Naive thymus-derived CD4-positive, alpha-beta T cell (primary cell): ENCODE measurements around the gene GJA5. TPM values are rescaled to one million over a fixed set of nuclear protein-coding genes. Genes with fewer than 3 reads are reported as not detected.
A peak's percentile ranks its signal among the peaks of the same experiment; 100 is the strongest.

Experiments used
- ATAC-seq: fragments of 150-1000 bp; cut with Tn5 transposase; 2 replicates; pipeline ENCODE4 v1.10.0; 2021; ENCODE audit warnings: mild to moderate bottlenecking, moderate library complexity
- CTCF ChIA-PET: fragments of 350-600 bp; sonication (Branson Sonifier 250); formaldehyde crosslinking; loops from one replicate; lab custom pipeline; 2021; ENCODE audit warnings: antibody characterized with exemption; lab: Charles Lee
- POLR2A ChIA-PET: fragments of 350-600 bp; sonication (Branson Sonifier 250); formaldehyde crosslinking; loops from one replicate; lab custom pipeline; 2021; ENCODE audit warnings: antibody characterized with exemption, inconsistent platforms; lab: Charles Lee
- DNase-seq, 9 donors: peaks; one replicate each; pipeline versions ENCODE4 v3.0.0 to v3.0.0-alpha.2; 2020 to 2022; ENCODE audit warnings: mixed read lengths in 1 of 9
- H3K27ac ChIP-seq: one replicate; pipeline ENCODE4 v1.7.0; 2013; ENCODE audit warnings: mild to moderate bottlenecking, low read depth, low read length, moderate library complexity
- H3K27me3 ChIP-seq, 2 donors: one replicate each; pipeline ENCODE4 v1.7.0; 2013; ENCODE audit warnings: low read length in 2 of 2, mild to moderate bottlenecking in 2 of 2, moderate library complexity in 2 of 2; ENCODE audit not compliant: control insufficient read depth in 2 of 2, insufficient read depth in 2 of 2
- H3K36me3 ChIP-seq, 3 experiments: 1 replicate in 2 of 3; 2 replicates in 1 of 3; pipeline ENCODE4 v1.7.0; 2013; ENCODE audit warnings: low read length in 3 of 3, mild to moderate bottlenecking in 3 of 3, moderate library complexity in 1 of 3; ENCODE audit not compliant: insufficient read depth in 3 of 3, control insufficient read depth in 2 of 3
- H3K4me1 ChIP-seq, 2 donors: one replicate each; pipeline ENCODE4 v1.7.0; 2013; ENCODE audit warnings: low read length in 2 of 2, mild to moderate bottlenecking in 2 of 2, moderate library complexity in 1 of 2; ENCODE audit not compliant: control insufficient read depth in 2 of 2, insufficient read depth in 2 of 2
- H3K4me3 ChIP-seq: 2 replicates; pipeline ENCODE4 v1.7.0; 2013; ENCODE audit warnings: mild to moderate bottlenecking, low read length
- H3K9me3 ChIP-seq, 3 experiments: 1 replicate in 2 of 3; 2 replicates in 1 of 3; pipeline ENCODE4 v1.7.0; 2013; ENCODE audit warnings: low read length in 3 of 3; ENCODE audit not compliant: control insufficient read depth in 2 of 3
- H3K27ac Mint-ChIP-seq, 9 donors: one replicate each; pipeline ENCODE4 v1.8.0; 2020 to 2022; ENCODE audit warnings: mixed read lengths in 9 of 9, mild to moderate bottlenecking in 8 of 9, moderate library complexity in 5 of 9, inconsistent platforms in 2 of 9
- H3K27me3 Mint-ChIP-seq, 5 donors: one replicate each; pipeline ENCODE4 v1.8.0; 2021 to 2022; ENCODE audit warnings: mixed read lengths in 5 of 5, mild to moderate bottlenecking in 1 of 5
- H3K36me3 Mint-ChIP-seq, 5 donors: one replicate each; pipeline ENCODE4 v1.8.0; 2020 to 2022; ENCODE audit warnings: mixed read lengths in 5 of 5, mild to moderate bottlenecking in 3 of 5, inconsistent platforms in 1 of 5
- H3K4me1 Mint-ChIP-seq, 7 donors: one replicate each; pipeline ENCODE4 v1.8.0; 2020 to 2022; ENCODE audit warnings: mixed read lengths in 7 of 7, mild to moderate bottlenecking in 3 of 7, inconsistent platforms in 1 of 7
- H3K4me3 Mint-ChIP-seq, 10 donors: one replicate each; pipeline ENCODE4 v1.8.0; 2020 to 2022; ENCODE audit warnings: mild to moderate bottlenecking in 10 of 10, mixed read lengths in 10 of 10, moderate library complexity in 6 of 10, inconsistent platforms in 2 of 10
- H3K9me3 Mint-ChIP-seq, 11 donors: one replicate each; pipeline ENCODE4 v1.8.0; 2020 to 2022; ENCODE audit warnings: mixed read lengths in 11 of 11, mild to moderate bottlenecking in 4 of 11, inconsistent platforms in 1 of 11, moderate library complexity in 1 of 11
- intact Hi-C, 2 donors: fragments of 100-400 bp; cut with micrococcal nuclease; formaldehyde crosslinking; loops; one replicate each; pipeline ENCODE4 v1.15.1; 2023
- polyA plus RNA-seq, 2 donors: library from polyadenylated mRNA; unstranded; fragments of 300-500 nt; fragmentation: Illumina TruSeq; gene quantifications; one replicate each; pipeline ENCODE4 v1.2.3, GENCODE V29; 2021
- total RNA-seq, 6 experiments: library from RNA in 5 of 6; stranded (reverse) in 5 of 6; gene quantifications; 1 replicate in 5 of 6; 2 replicates in 1 of 6; pipeline ENCODE4 v1.2.3 and lab custom pipeline; 2021 to 2026

GJA5 gene
- total and polyA plus RNA-seq, 7 experiments from 2014 or later: not detected

- no peaks in the 10 kb centered on the region for H3K36me3 ChIP-seq
- H3K4me1 Mint-ChIP-seq: peaks cover 0 to 12% (median 5%) of the 10 kb centered on the region in 7 donors
- ChIA-PET CTCF (no interaction called here), POLR2A (no interaction called here)
- no peak for ATAC-seq
- no peaks in the 10 kb centered on the region for H3K9me3 Mint-ChIP-seq
- H3K27ac ChIP-seq: no peak overlapping the region
- H3K27me3 Mint-ChIP-seq: peaks cover 10 to 23% (median 14%) of the 10 kb centered on the region in 5 donors
- no peak for DNase-seq
- H3K36me3 Mint-ChIP-seq: no peaks in the 10 kb centered on the region
- H3K27me3 ChIP-seq: no peaks in the 10 kb centered on the region
- H3K9me3 ChIP-seq: no peaks in the 10 kb centered on the region
- H3K27ac Mint-ChIP-seq: no peak overlapping the region
- no peak overlapping the region for H3K4me3 Mint-ChIP-seq
- no peak overlapping the region for H3K4me3 ChIP-seq
- H3K4me1 ChIP-seq: peaks cover under 1% of the 10 kb centered on the region in 2 donors
- intact Hi-C loops: no loop called here
Measured at GRCh38 chr1:147768582-147768981, 8.2 kb upstream of the GJA5 start.

GRCh38 chr1:147768101-147768500 lies 7.7 kb upstream of the GJA5 start:
- H3K9me3 ChIP-seq: no peaks in the 10 kb centered on the region
- H3K27ac ChIP-seq: no peak overlapping the region
- Mint-ChIP-seq H3K9me3 (no peaks in the 10 kb centered on the region), H3K27me3 (peaks cover 8 to 18% (median 9%) of the 10 kb centered on the region in 5 donors), H3K36me3 (no peaks in the 10 kb centered on the region), H3K4me1 (peaks cover 4 to 15% (median 10%) of the 10 kb centered on the region in 7 donors), H3K27ac (no peak overlapping the region), H3K4me3 (no peak overlapping the region)
- ChIA-PET CTCF (no interaction called here), POLR2A (no interaction called here)
- no peaks in the 10 kb centered on the region for H3K36me3 ChIP-seq
- ATAC-seq (no peak), DNase-seq (no peak)
- peaks cover 5% of the 10 kb centered on the region in 2 donors for H3K4me1 ChIP-seq
- no peak overlapping the region for H3K4me3 ChIP-seq
- intact Hi-C loops: no loop called here
- no peaks in the 10 kb centered on the region for H3K27me3 ChIP-seq

DNA sequence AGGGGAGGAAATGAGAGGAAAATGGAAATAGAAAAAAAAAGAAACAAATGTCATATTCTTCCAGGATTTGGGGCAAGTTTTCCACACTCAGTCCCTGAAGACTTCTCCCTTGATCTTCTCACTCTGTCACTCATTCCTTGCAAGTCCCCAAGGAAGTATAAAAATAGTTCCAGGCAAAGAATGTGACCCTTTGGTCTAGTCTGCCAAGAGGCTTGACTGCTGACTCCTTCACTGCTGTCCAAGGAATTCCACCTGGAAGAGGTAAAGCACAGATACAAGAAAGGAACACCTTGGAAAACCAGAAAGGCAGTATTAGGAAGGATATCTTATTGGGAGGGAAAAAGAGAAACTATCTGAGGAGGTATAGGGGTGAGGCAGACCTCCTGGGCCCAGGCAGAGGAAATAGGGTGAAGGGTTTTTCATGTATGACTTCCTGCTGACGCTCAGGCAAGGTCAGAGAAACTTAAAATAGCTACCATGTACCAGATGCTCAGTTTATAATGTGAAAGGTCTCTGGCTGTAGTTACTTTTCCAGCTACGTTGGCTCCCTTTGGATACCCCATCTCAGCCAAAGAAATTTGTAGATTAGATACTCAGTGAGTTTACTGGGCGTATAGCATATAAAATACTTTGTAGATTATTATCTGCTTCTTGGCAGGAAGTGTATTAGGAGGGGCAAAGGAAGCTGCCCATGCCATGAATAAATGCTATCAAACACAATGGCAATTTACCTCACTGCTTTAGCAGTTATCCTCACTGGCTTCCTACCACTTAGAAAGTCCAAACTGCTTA lies 2.0 kb upstream of the GJA5 start:
- H3K4me3 ChIP-seq: peak overlapping the region; percentile 3
- peak overlapping the region; percentile 5 to 75 (median 68) for H3K4me3 Mint-ChIP-seq
- intact Hi-C loops: no loop called here
- peak overlapping the region; percentile 43 for H3K27ac ChIP-seq
- no peaks in the 10 kb centered on the region for H3K36me3 Mint-ChIP-seq
- H3K4me1 Mint-ChIP-seq: peaks cover 18 to 54% (median 40%) of the 10 kb centered on the region in 7 donors
- CTCF ChIA-PET: no interaction called here
- peaks cover 18 to 19% of the 10 kb centered on the region in 2 donors for H3K4me1 ChIP-seq
- no peaks in the 10 kb centered on the region for H3K36me3 ChIP-seq
- DNase-seq: peak in 5 of 9 donors; percentile 14 to 33 (median 23)
- H3K27ac Mint-ChIP-seq: peak overlapping the region in 8 of 9 donors; percentile 66 to 88 (median 81)
- peak; percentile 64 for ATAC-seq
- peaks cover 0 to 3% (median 0%) of the 10 kb centered on the region in 5 donors for H3K27me3 Mint-ChIP-seq
- H3K27me3 ChIP-seq: no peaks in the 10 kb centered on the region
- POLR2A ChIA-PET: no interaction called here
- peaks cover 0 to 2% (median 0%) of the 10 kb centered on the region in 11 donors for H3K9me3 Mint-ChIP-seq
- no peaks in the 10 kb centered on the region for H3K9me3 ChIP-seq

DNA sequence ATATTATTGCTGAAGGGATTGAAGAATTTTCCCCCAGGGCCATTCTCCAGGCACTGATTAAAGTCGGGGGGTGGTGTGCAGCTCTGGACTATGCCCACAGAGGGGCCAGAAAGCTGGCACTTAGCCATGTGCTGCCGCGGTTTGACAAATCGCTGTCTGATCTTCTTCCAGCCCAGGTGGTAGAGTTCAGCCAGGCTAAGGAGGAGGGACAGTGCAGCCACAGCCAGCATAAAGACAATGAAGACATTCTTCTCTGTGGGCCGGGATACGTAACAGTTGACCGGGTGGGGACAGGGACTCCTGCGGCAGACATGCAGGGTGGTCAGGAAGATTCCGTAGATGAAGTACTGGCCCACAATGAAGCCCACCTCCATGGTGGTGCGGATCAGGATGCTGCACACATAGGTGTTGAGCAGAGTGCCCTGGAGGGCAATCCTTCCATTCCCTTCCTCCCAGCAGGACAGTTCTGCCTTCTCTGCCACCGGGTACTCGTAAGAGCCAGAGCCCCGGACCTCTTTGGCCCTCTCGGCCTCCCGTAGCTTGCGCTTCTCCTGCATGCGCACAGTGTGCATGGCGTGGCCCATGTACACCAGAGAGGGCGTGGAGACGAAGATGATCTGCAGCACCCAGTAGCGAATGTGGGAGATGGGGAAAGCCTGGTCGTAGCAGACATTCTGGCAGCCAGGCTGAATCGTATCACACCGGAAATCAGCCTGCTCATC lies 1.9 kb downstream of the GJA5 start:
- intact Hi-C loops: no loop called here
- no peaks in the 10 kb centered on the region for H3K36me3 ChIP-seq
- H3K36me3 Mint-ChIP-seq: no peaks in the 10 kb centered on the region
- ATAC-seq (no peak), DNase-seq (no peak)
- no peak overlapping the region for H3K27ac ChIP-seq
- no peaks in the 10 kb centered on the region for H3K27me3 ChIP-seq
- H3K4me3 ChIP-seq: no peak overlapping the region
- H3K4me1 Mint-ChIP-seq: peaks cover 18 to 46% (median 33%) of the 10 kb centered on the region in 7 donors
- peaks cover 0 to 2% (median 0%) of the 10 kb centered on the region in 11 donors for H3K9me3 Mint-ChIP-seq
- no peak overlapping the region for H3K4me3 Mint-ChIP-seq
- H3K27ac Mint-ChIP-seq: no peak overlapping the region
- H3K9me3 ChIP-seq: no peaks in the 10 kb centered on the region
- peaks cover 17 to 18% of the 10 kb centered on the region in 2 donors for H3K4me1 ChIP-seq
- H3K27me3 Mint-ChIP-seq: peaks cover 0 to 5% (median 0%) of the 10 kb centered on the region in 5 donors
- POLR2A ChIA-PET: no interaction called here
- CTCF ChIA-PET: no interaction called here

- CTCF ChIA-PET: no interaction called here
- Histone ChIP-seq H3K9me3 (no peaks in the 10 kb centered on the region), H3K4me3 (no peak overlapping the region), H3K36me3 (no peaks in the 10 kb centered on the region), H3K4me1 (peaks cover 6% of the 10 kb centered on the region in 2 donors), H3K27ac (no peak overlapping the region), H3K27me3 (no peaks in the 10 kb centered on the region)
- Mint-ChIP-seq H3K36me3 (no peaks in the 10 kb centered on the region), H3K4me3 (no peak overlapping the region), H3K9me3 (peaks cover 0 to 2% (median 0%) of the 10 kb centered on the region in 11 donors), H3K4me1 (peaks cover 8 to 34% (median 21%) of the 10 kb centered on the region in 7 donors), H3K27me3 (peaks cover 0 to 5% (median 0%) of the 10 kb centered on the region in 5 donors), H3K27ac (peak overlapping the region in 1 of 9 donors; percentile 82)
- DNase-seq (no peak), ATAC-seq (no peak)
- intact Hi-C loops: no loop called here
- POLR2A ChIA-PET: no interaction called here
Measured at GRCh38 chr1:147757015-147757990, 3.1 kb downstream of the GJA5 start.

DNA sequence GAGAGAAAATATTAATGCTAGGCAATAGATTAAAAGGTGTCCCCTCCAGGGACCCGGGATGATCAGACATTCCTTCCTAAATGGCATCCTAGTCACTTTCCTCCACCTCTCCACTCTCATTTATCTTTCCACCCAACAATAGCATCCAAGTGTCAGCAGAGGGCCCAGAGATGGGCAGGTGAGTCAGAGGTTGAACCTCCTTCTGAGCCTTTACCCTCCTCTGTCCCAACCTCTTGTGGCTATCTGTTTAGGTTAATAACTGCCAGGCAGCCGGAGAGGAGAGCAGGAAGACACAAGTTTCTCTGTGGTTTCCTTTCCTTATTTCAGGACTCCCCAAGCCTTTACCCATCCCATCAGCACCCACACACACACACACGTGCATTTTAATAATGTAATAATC lies 4.1 kb downstream of the GJA5 start:
- no peaks in the 10 kb centered on the region for H3K4me1 ChIP-seq
- DNase-seq: no peak
- ATAC-seq: no peak
- no peak overlapping the region for H3K4me3 Mint-ChIP-seq
- POLR2A ChIA-PET: no interaction called here
- peaks cover 0 to 8% (median 0%) of the 10 kb centered on the region in 5 donors for H3K27me3 Mint-ChIP-seq
- H3K27ac Mint-ChIP-seq: no peak overlapping the region
- intact Hi-C loops: no loop called here
- H3K4me1 Mint-ChIP-seq: peaks cover 0 to 24% (median 11%) of the 10 kb centered on the region in 7 donors
- H3K36me3 ChIP-seq: no peaks in the 10 kb centered on the region
- no peak overlapping the region for H3K4me3 ChIP-seq
- no peaks in the 10 kb centered on the region for H3K9me3 ChIP-seq
- H3K27me3 ChIP-seq: no peaks in the 10 kb centered on the region
- H3K36me3 Mint-ChIP-seq: no peaks in the 10 kb centered on the region
- no peak overlapping the region for H3K27ac ChIP-seq
- no peaks in the 10 kb centered on the region for H3K9me3 Mint-ChIP-seq
- CTCF ChIA-PET: no interaction called here
